Nephron progenitor cell (in vitro differentiated cells): Measurements from ENCODE around the gene CHRNA4.

Experiments used
- DNase-seq: peaks from one replicate; pipeline ENCODE4 v3.0.0; 2021
- H3K27ac Mint-ChIP-seq: 2 replicates; pipeline ENCODE4 v1.8.0; 2021; ENCODE audit warnings: mild to moderate bottlenecking, moderate library complexity, mixed read lengths
- H3K27me3 Mint-ChIP-seq: 2 replicates; pipeline ENCODE4 v1.8.0; 2021; ENCODE audit warnings: mild to moderate bottlenecking, low read depth, mixed read lengths; ENCODE audit not compliant: poor library complexity
- H3K36me3 Mint-ChIP-seq: 2 replicates; pipeline ENCODE4 v1.8.0; 2021; ENCODE audit warnings: low read depth, mixed read lengths
- H3K4me1 Mint-ChIP-seq: 2 replicates; pipeline ENCODE4 v1.8.0; 2021; ENCODE audit warnings: mixed read lengths
- H3K4me3 Mint-ChIP-seq: 2 replicates; pipeline ENCODE4 v1.8.0; 2021; ENCODE audit warnings: mild to moderate bottlenecking, moderate library complexity, mixed read lengths
- H3K9me3 Mint-ChIP-seq: 2 replicates; pipeline ENCODE4 v1.8.0; 2021; ENCODE audit warnings: mild to moderate bottlenecking, moderate library complexity, mixed read lengths
- TF ChIP-seq, protein P1 (sequence below): fragments of 200-600 bp; sonication (generic); IDR thresholded peaks from 2 replicates; pipeline ENCODE4 v1.5.0; 2021; ENCODE audit warnings: antibody characterized with exemption

The CHRNA4 gene

DNA sequence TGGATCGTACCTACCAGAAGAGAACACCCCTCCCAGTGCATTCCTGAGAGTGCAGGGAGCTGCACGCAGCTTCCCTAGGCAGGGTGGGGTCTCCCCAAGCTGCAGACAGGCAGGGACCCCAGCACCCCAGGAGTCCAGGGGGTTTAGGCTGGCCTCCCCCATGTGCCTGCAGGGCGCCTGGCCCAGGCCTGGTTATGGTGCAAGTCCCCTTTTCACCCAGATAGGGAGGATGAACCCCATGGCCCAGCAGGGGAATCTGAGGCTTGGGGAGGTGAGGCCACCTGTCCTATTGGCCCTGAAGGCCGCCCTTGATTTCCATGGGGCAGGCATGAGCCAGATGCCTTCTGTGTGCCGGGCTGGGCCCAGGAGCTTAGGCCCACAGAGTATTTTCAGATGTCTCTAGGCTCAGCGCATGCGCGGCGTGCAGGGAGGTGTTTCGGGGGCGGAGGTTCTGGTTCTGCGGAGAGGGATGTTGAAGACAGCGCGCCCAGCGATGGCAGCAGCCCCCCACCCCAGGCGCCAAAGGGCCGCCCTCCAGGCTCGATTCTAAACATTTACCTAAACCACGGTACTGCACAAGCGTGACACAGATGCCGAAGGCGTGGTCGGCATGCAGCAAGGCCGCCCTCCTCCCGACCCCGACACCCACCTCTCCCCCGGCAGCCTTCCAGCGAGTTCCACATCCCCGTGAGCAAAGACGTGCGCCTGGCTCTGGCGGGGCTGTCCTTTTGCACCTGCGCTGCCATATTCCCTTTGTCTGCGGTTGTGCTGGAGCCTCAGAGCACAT, 38.8 kb downstream of the CHRNA4 start:
- TF ChIP-seq, protein P1, sequence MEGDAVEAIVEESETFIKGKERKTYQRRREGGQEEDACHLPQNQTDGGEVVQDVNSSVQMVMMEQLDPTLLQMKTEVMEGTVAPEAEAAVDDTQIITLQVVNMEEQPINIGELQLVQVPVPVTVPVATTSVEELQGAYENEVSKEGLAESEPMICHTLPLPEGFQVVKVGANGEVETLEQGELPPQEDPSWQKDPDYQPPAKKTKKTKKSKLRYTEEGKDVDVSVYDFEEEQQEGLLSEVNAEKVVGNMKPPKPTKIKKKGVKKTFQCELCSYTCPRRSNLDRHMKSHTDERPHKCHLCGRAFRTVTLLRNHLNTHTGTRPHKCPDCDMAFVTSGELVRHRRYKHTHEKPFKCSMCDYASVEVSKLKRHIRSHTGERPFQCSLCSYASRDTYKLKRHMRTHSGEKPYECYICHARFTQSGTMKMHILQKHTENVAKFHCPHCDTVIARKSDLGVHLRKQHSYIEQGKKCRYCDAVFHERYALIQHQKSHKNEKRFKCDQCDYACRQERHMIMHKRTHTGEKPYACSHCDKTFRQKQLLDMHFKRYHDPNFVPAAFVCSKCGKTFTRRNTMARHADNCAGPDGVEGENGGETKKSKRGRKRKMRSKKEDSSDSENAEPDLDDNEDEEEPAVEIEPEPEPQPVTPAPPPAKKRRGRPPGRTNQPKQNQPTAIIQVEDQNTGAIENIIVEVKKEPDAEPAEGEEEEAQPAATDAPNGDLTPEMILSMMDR, result no peak

DNA sequence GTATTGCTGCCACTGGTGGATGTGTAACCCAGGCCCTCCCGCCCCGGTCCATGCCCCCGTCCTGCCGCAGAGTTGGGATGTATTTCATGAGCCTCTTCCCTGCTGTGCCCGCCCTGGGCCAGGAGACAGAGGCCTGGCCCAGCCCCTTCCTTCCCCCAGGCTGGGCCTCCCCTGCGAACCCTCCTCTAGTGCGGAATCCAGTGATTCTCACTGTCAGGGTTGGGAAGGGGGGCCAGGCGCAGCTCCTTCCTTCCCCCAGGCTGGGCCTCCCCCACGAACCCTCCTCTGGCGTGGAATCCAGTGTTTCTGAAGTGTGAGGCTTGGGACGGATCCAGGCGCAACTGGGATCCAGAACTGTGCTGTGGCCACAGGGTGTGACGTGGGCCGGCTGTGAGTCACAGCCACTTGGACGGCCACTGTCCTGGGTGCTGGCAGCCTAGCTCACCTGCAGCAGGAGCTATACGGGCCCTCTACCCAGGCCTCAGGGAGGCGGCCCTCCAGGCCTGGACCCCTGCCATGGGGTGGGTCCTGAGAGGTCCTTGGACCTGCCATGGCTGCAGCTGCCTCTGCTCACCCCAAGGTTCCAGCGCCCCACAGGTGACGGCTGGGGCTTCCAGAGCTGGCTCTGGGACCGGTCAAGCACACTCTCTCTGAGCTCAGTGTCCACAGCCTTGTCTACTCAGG, 39.9 kb downstream of the CHRNA4 start:
- DNase-seq, result no peak
- H3K36me3 Mint-ChIP-seq, result no peaks in the 10 kb centered on the region
- peaks cover 17% of the 10 kb centered on the region for H3K4me1 Mint-ChIP-seq
- H3K4me3 Mint-ChIP-seq, result no peak overlapping the region
- H3K27me3 Mint-ChIP-seq, result peaks cover 30% of the 10 kb centered on the region
- TF ChIP-seq, protein P1, result no peak
- no peaks in the 10 kb centered on the region for H3K9me3 Mint-ChIP-seq
- no peak overlapping the region for H3K27ac Mint-ChIP-seq

More for the DNA sequence above, 38.8 kb downstream of the CHRNA4 start:
- Mint-ChIP-seq H3K9me3 (no peaks in the 10 kb centered on the region), H3K27me3 (peaks cover 30% of the 10 kb centered on the region), H3K4me3 (no peak overlapping the region), H3K27ac (no peak overlapping the region), H3K4me1 (peaks cover 17% of the 10 kb centered on the region), H3K36me3 (no peaks in the 10 kb centered on the region)
- no peak for DNase-seq

DNA sequence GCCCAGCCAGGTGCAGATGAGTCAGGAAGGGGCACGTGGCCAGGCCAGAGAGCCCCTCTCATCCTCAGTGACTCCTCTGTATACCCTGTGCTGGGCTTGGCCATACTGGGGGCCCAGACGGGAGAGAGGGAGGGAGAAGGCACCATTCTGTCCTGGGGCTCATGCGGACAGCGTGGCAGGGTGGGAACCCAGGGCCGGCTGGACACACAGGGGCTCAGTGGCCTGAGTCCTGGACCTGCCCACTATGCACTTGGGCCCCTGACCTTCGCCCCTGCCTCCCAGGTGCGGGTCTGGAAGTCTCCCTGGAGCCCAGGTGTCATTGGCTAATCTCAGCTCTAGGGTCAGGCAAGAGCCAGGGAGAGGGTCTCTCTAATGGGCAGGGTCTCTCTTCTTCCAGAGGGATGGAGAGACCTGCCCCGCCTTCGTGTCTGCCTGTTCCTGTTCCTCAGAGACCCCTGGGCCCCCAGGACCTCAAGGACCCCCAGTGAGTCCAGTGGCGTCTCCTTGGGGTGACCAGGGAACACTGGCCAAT, 40.5 kb downstream of the CHRNA4 start:
- H3K27ac Mint-ChIP-seq, result no peak overlapping the region
- peaks cover 19% of the 10 kb centered on the region for H3K4me1 Mint-ChIP-seq
- DNase-seq, result no peak
- H3K9me3 Mint-ChIP-seq, result no peaks in the 10 kb centered on the region
- H3K4me3 Mint-ChIP-seq, result no peak overlapping the region
- TF ChIP-seq, protein P1, result no peak
- H3K27me3 Mint-ChIP-seq, result peaks cover 30% of the 10 kb centered on the region
- H3K36me3 Mint-ChIP-seq, result no peaks in the 10 kb centered on the region

DNA sequence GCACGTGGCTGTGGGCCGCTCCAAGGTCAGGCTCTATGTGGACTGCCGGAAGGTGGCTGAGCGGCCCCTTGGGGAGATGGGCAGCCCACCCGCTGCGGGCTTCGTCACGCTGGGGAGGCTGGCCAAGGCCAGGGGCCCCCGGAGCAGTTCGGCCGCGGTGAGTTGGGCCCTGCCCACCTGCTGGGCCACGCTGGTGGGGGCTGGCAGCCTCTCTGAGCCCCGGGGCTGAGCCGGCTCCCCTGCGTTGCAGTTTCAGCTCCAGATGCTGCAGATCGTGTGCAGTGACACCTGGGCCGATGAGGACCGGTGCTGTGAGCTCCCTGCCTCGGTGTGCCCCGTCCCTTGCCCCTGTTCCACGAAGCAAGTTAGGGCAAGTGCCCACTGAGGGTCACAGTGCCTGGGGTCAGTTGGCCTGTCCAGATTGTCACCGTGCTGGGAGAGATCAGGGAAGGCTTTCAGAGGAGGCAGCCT, 41.1 kb downstream of the CHRNA4 start:
- Mint-ChIP-seq H3K4me1 (peaks cover 25% of the 10 kb centered on the region), H3K9me3 (no peaks in the 10 kb centered on the region), H3K27ac (no peak overlapping the region), H3K4me3 (no peak overlapping the region), H3K27me3 (peaks cover 30% of the 10 kb centered on the region), H3K36me3 (no peaks in the 10 kb centered on the region)
- no peak for DNase-seq
- TF ChIP-seq, protein P1, result no peak

DNA sequence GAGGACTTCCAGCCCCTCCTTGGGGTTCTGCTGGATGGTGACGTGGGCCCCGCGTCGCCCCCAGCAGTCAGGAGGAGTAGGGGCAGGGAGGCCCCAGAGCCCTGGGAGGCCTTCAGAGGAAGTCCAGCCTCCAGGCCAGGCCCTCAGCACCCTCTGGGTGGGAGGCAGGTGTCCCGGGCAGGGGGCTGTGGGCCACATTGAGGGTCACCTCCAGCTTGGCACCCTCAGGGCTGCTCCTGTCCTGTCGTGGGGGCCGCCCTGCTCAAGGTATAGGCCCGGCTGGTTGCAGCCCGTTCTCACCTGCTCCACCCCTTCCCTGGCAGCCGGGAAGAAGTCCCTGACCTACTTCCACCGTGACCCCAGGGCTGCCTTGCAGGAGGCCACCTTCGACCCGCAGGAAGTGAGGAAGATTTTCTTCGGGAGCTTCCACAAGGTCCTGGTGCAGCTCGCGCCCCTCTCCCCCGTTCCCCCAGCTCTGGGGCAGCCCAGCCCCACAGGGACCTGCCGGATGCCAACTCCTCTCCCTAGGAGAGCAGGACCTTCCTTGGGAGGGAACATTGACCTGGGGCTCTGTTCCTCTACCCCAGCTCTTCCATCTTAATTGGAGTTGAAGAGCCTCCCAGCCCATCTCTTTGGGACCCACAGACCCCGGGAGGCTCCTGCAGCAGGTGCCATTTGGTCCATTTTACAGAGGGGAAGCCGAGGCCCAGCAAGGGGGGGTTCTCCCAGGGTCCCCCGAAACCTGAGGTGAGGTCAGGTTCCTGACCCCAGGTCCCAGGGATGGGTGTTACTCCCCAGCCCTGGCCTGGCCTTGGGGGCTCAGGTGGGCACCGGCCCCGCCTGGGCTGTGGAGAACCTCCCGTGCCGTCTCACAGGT, 41.7 kb downstream of the CHRNA4 start:
- H3K27ac Mint-ChIP-seq, result no peak overlapping the region
- TF ChIP-seq, protein P1, result no peak
- no peaks in the 10 kb centered on the region for H3K36me3 Mint-ChIP-seq
- no peaks in the 10 kb centered on the region for H3K9me3 Mint-ChIP-seq
- H3K4me3 Mint-ChIP-seq, result no peak overlapping the region
- DNase-seq, result no peak
- peaks cover 25% of the 10 kb centered on the region for H3K4me1 Mint-ChIP-seq
- H3K27me3 Mint-ChIP-seq, result peaks cover 26% of the 10 kb centered on the region
